ENCODE results near the gene ZNF35. TPM values are rescaled to one million over a fixed set of nuclear protein-coding genes. Genes with fewer than 3 reads are reported as not detected.

ZNF35 gene
- polyA plus RNA-seq, 1 of the 3 experiments (the other 2 are of a cell fraction): 2.4 TPM

DNA sequence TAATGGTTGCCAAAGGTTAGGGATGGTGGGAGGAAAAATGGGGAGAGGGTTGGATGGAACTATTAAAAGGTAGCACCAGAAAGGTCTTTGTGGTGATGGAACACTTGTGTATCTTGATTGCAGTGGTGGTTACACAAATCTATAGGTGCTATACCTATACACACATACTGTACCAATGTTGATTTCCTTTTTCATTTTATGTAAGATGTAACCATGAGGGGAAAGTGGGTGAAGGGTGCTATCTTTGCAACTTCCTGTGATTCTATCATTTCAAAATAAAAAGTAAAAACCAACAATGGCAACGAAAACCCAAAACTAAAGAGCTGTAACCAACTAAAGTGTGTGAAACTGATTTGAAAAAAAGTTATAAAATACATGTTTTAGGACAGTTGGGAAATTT is 761 bp upstream of the ZNF35 start:
- Histone ChIP-seq H3K4me3 (ENCODE audit: low read depth in 2 of 2, low read length in 1 of 2) (peak overlapping the region in 1 of 2 experiments; percentile 93; a peak in 2 of 4 replicates), H3K4me2 (peak overlapping the region; percentile 84)
- CTCF ChIA-PET: interaction anchor here (1.4 kb wide), 1 partner anchor 21 kb away, joined by 3 read pairs; no protein-coding TSS in a partner anchor

DNA sequence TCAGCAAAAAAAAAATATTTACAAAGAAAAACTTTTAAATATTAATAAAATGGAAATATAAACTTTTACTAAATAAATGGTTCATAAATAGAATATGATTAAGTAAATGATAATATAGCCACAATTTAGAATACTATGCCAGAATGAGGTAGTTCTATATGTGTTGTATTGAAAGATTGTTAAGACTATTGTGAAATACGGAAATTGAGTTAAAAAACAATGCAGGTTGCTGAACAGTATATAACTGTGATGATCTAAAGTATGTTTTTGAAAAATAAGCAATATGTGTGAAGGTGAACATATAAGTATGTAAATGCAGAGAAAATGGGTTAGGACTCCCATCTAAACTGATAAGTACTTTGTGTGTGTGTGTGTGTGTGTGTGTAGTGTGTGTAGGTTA is 1.2 kb downstream of the ZNF35 start:
- WGBS (ENCODE audit: low lambda C conversion rate): 100% methylated on average over 1 of the region's 1 CpG
- peak overlapping the region in 1 of 2 experiments; percentile 99; a peak in 2 of 4 replicates for H3K4me3 ChIP-seq (ENCODE audit: low read depth in 2 of 2, low read length in 1 of 2)
- H3K9me2 ChIP-seq: no peaks in the 10 kb centered on the region
- no peak for DNase-seq
- no peaks in the 10 kb centered on the region; a peak in 2 of 4 replicates for H3K4me1 ChIP-seq (ENCODE audit: control insufficient read depth in 1 of 2, insufficient read depth in 2 of 2, low read depth in 1 of 2, low read length in 1 of 2)
- ChIA-PET CTCF (no interaction called here), POLR2A (no interaction called here)
- no peak overlapping the region for H3K9ac ChIP-seq
- no peaks in the 10 kb centered on the region for H4K20me1 ChIP-seq (ENCODE audit: insufficient read depth)
- H3K27me3 ChIP-seq (ENCODE audit: insufficient read depth): no peaks in the 10 kb centered on the region
- no peak overlapping the region for H2AFZ ChIP-seq (ENCODE audit: low read depth)
- H3K79me2 ChIP-seq (ENCODE audit: insufficient read depth): peaks cover 56% of the 10 kb centered on the region
- H3K9me3 ChIP-seq: no peaks in the 10 kb centered on the region; the same call in 1 of the 2 replicates
- H3K27ac ChIP-seq (ENCODE audit: low read depth in 2 of 2, low read length in 1 of 2): no peak overlapping the region
- H3K36me3 ChIP-seq (replicated peaks in 1 of 2; ENCODE audit: control insufficient read depth in 1 of 2, insufficient read depth in 2 of 2, low read length in 1 of 2): peaks cover 51 to 60% of the 10 kb centered on the region in 2 experiments
- H3F3A ChIP-seq (replicated peaks; ENCODE audit: insufficient read depth): peaks cover 12% of the 10 kb centered on the region
- TF ChIP-seq RAD21 (IDR thresholded peaks at IDR 0.05; ENCODE audit: low read length) (no peak), MEF2A (IDR thresholded peaks at IDR 0.05; ENCODE audit: borderline replicate concordance, low read depth) (no peak)
- peak overlapping the region; percentile 84; the same call in 1 of the 2 replicates for H3K4me2 ChIP-seq

More for the DNA sequence above, 761 bp upstream of the ZNF35 start:
- TF ChIP-seq NFIC (IDR thresholded peaks at IDR 0.05; ENCODE audit: borderline replicate concordance): no peak
- no peak for TF ChIP-seq SMC3 (IDR thresholded peaks at IDR 0.05; ENCODE audit: low read depth, low read length)
- no peak for TF ChIP-seq NRF1 (IDR thresholded peaks at IDR 0.05; ENCODE audit: low read depth, low read length)
- TF ChIP-seq JUND (IDR thresholded peaks at IDR 0.05): no peak
- TF ChIP-seq TAF1 (IDR thresholded peaks at IDR 0.05; ENCODE audit: borderline replicate concordance, low read depth, low read length): no peak
- no peak for TF ChIP-seq EP300 (IDR thresholded peaks at IDR 0.05; ENCODE audit: borderline replicate concordance in 1 of 2, low read depth in 1 of 2, low read length in 1 of 2)
- TF ChIP-seq SIN3A (IDR thresholded peaks at IDR 0.05; ENCODE audit: borderline replicate concordance, low read depth, low read length): no peak
- TF ChIP-seq USF1 (IDR thresholded peaks at IDR 0.05; ENCODE audit: borderline replicate concordance, low read depth): no peak
- TF ChIP-seq CHD2 (IDR thresholded peaks at IDR 0.05; ENCODE audit: low read length, partially characterized antibody): no peak
- no peak for TF ChIP-seq FOXM1 (IDR thresholded peaks at IDR 0.05; ENCODE audit: low read depth)
- TF ChIP-seq FOSL2 (IDR thresholded peaks at IDR 0.05; ENCODE audit: borderline replicate concordance, low read depth): no peak
- TF ChIP-seq EZH2phosphoT487 (IDR thresholded peaks at IDR 0.05; ENCODE audit: borderline replicate concordance, low read depth): no peak
- no peak for TF ChIP-seq MAX (IDR thresholded peaks at IDR 0.05; ENCODE audit: low read depth)
- TF ChIP-seq RXRA (IDR thresholded peaks at IDR 0.05; ENCODE audit: borderline replicate concordance, low read depth): no peak
- no peak for TF ChIP-seq MXI1 (IDR thresholded peaks at IDR 0.05; ENCODE audit: low read depth, low read length)
- TF ChIP-seq, protein P1, sequence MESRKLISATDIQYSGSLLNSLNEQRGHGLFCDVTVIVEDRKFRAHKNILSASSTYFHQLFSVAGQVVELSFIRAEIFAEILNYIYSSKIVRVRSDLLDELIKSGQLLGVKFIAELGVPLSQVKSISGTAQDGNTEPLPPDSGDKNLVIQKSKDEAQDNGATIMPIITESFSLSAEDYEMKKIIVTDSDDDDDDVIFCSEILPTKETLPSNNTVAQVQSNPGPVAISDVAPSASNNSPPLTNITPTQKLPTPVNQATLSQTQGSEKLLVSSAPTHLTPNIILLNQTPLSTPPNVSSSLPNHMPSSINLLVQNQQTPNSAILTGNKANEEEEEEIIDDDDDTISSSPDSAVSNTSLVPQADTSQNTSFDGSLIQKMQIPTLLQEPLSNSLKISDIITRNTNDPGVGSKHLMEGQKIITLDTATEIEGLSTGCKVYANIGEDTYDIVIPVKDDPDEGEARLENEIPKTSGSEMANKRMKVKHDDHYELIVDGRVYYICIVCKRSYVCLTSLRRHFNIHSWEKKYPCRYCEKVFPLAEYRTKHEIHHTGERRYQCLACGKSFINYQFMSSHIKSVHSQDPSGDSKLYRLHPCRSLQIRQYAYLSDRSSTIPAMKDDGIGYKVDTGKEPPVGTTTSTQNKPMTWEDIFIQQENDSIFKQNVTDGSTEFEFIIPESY (IDR thresholded peaks at IDR 0.05; ENCODE audit: borderline replicate concordance, low read depth): no peak
- Histone ChIP-seq H4K20me1 (ENCODE audit: insufficient read depth) (no peaks in the 10 kb centered on the region), H3K9me3 (peaks cover 12% of the 10 kb centered on the region), H2AFZ (ENCODE audit: low read depth) (peak overlapping the region; percentile 99), H3K27me3 (ENCODE audit: insufficient read depth) (no peaks in the 10 kb centered on the region), H3K9me2 (no peaks in the 10 kb centered on the region), H3F3A (replicated peaks; ENCODE audit: insufficient read depth) (peaks cover 12% of the 10 kb centered on the region), H3K27ac (ENCODE audit: low read depth in 2 of 2, low read length in 1 of 2) (peak overlapping the region; percentile 69 to 89; a peak in 2 of 4 replicates), H3K79me2 (ENCODE audit: insufficient read depth) (peaks cover 43% of the 10 kb centered on the region), H3K36me3 (replicated peaks in 1 of 2; ENCODE audit: control insufficient read depth in 1 of 2, insufficient read depth in 2 of 2, low read length in 1 of 2) (peaks cover 49 to 57% of the 10 kb centered on the region in 2 experiments), H3K9ac (no peak overlapping the region), H3K4me1 (ENCODE audit: control insufficient read depth in 1 of 2, insufficient read depth in 2 of 2, low read depth in 1 of 2, low read length in 1 of 2) (no peaks in the 10 kb centered on the region; a peak in 2 of 4 replicates)
- WGBS (ENCODE audit: low lambda C conversion rate): 100% methylated on average over 1 of the region's 1 CpG
- POLR2A ChIA-PET: interaction anchor here (1.2 to 1.3 kb wide), 5 partner anchors 23 to 310 kb away, joined by 3 to 16 read pairs (median 6); partner anchors contain the start of genes TCAIM, ZNF197 and ZNF660
- DNase-seq: no peak

All from SK-N-SH (cell line).